22Rv1 (cell line): ENCODE measurements around the gene KCND2.

Source experiments
- CTCF ChIP-seq: fragments of 450-650 bp; IDR thresholded peaks from 2 replicates; pipeline ENCODE4 v1.5.1; 2017; ENCODE audit warnings: mild to moderate bottlenecking
- ZFX ChIP-seq: fragments of 450-650 bp; IDR thresholded peaks from 2 replicates; pipeline ENCODE4 v1.6.1; 2017; ENCODE audit warnings: antibody characterized with exemption, borderline replicate concordance

- TF ChIP-seq CTCF = no peak
- TF ChIP-seq ZFX = no peak
Measured at GRCh38 chr7:120714945-120715344, 442.0 kb downstream of the KCND2 start.
